Activated T-cell treated with anti-CD3 and anti-CD28 coated beads, Interleukin-2, amount 50 U/mL, for 4 hours (primary cell): ENCODE measurements around the gene ATAD2B. TPM values are rescaled to one million over a fixed set of nuclear protein-coding genes. Genes with fewer than 3 reads are reported as not detected.
A peak's percentile ranks its signal among the peaks of the same experiment; 100 is the strongest.

Source experiments
- ATAC-seq, 2 donors: fragments of 200-7000 bp; cut with Tn5 transposase; one replicate each; pipeline ENCODE4 v1.10.0; 2021
- DNase-seq: peaks from one replicate; pipeline ENCODE4 v3.0.0-alpha.2; 2020
- H3K27me3 Mint-ChIP-seq: one replicate; pipeline ENCODE4 v1.8.0; 2021; ENCODE audit warnings: low read depth, mixed read lengths
- H3K36me3 Mint-ChIP-seq: one replicate; pipeline ENCODE4 v1.8.0; 2022; ENCODE audit warnings: mixed read lengths; ENCODE audit not compliant: insufficient read depth
- H3K4me1 Mint-ChIP-seq: one replicate; pipeline ENCODE4 v1.8.0; 2021; ENCODE audit warnings: low read depth, mixed read lengths
- H3K4me3 Mint-ChIP-seq: one replicate; pipeline ENCODE4 v1.8.0; 2021; ENCODE audit warnings: mild to moderate bottlenecking, moderate library complexity, mixed read lengths
- H3K9me3 Mint-ChIP-seq: one replicate; pipeline ENCODE4 v1.8.0; 2021; ENCODE audit warnings: mixed read lengths
- total RNA-seq, 3 donors: library from RNA; stranded (reverse); gene quantifications; one replicate each; pipeline ENCODE4 v1.2.1, GENCODE V29; 2021

The ATAD2B gene
- total RNA-seq, 3 donors from 2014 or later: 12.5 to 15.4 (median 13.2) TPM

GRCh38 chr2:23926290-23926749 is 603 bp downstream of the ATAD2B start:
- ATAC-seq (peak; percentile 16 to 17), DNase-seq (no peak)
- Mint-ChIP-seq H3K4me3 (peak overlapping the region; percentile 94), H3K27me3 (no peaks in the 10 kb centered on the region), H3K4me1 (peaks cover 42% of the 10 kb centered on the region), H3K9me3 (no peaks in the 10 kb centered on the region), H3K36me3 (peaks cover 5% of the 10 kb centered on the region)

- DNase-seq (peak; percentile 38), ATAC-seq (peak; percentile 53 to 54)
- peaks cover 5% of the 10 kb centered on the region for H3K36me3 Mint-ChIP-seq
- H3K27me3 Mint-ChIP-seq: no peaks in the 10 kb centered on the region
- no peaks in the 10 kb centered on the region for H3K9me3 Mint-ChIP-seq
- peak overlapping the region; percentile 94 for H3K4me3 Mint-ChIP-seq
- H3K4me1 Mint-ChIP-seq: peaks cover 42% of the 10 kb centered on the region
These were observed 1.1 kb downstream of the ATAD2B start for GRCh38 chr2:23925702-23926289.

- H3K27me3 Mint-ChIP-seq: no peaks in the 10 kb centered on the region
- peaks cover 49% of the 10 kb centered on the region for H3K4me1 Mint-ChIP-seq
- peaks cover 2% of the 10 kb centered on the region for H3K36me3 Mint-ChIP-seq
- H3K4me3 Mint-ChIP-seq: peak overlapping the region; percentile 94
- H3K9me3 Mint-ChIP-seq: no peaks in the 10 kb centered on the region
- DNase-seq (no peak), ATAC-seq (no peak)
These were observed 2.1 kb downstream of the ATAD2B start for GRCh38 chr2:23924589-23925359.

GRCh38 chr2:23918837-23919489 is 8.0 kb downstream of the ATAD2B start:
- Mint-ChIP-seq H3K9me3 (no peaks in the 10 kb centered on the region), H3K36me3 (no peaks in the 10 kb centered on the region), H3K4me1 (peaks cover 55% of the 10 kb centered on the region), H3K4me3 (no peak overlapping the region), H3K27me3 (no peaks in the 10 kb centered on the region)
- no peak for ATAC-seq
- DNase-seq: no peak

- no peaks in the 10 kb centered on the region for H3K9me3 Mint-ChIP-seq
- H3K4me1 Mint-ChIP-seq: peaks cover 50% of the 10 kb centered on the region
- H3K4me3 Mint-ChIP-seq: no peak overlapping the region
- no peaks in the 10 kb centered on the region for H3K36me3 Mint-ChIP-seq
- no peak for DNase-seq
- peak; percentile 41 to 65 for ATAC-seq
- no peaks in the 10 kb centered on the region for H3K27me3 Mint-ChIP-seq
These were observed 10.1 kb downstream of the ATAD2B start for GRCh38 chr2:23916727-23917405.

GRCh38 chr2:23915327-23915726 is 11.6 kb downstream of the ATAD2B start:
- Mint-ChIP-seq H3K4me1 (peaks cover 47% of the 10 kb centered on the region), H3K9me3 (no peaks in the 10 kb centered on the region), H3K27me3 (no peaks in the 10 kb centered on the region), H3K4me3 (no peak overlapping the region), H3K36me3 (no peaks in the 10 kb centered on the region)
- DNase-seq (no peak), ATAC-seq (no peak)

- DNase-seq (no peak), ATAC-seq (no peak)
- H3K4me3 Mint-ChIP-seq: no peak overlapping the region
- H3K4me1 Mint-ChIP-seq: peaks cover 28% of the 10 kb centered on the region
- no peaks in the 10 kb centered on the region for H3K27me3 Mint-ChIP-seq
- no peaks in the 10 kb centered on the region for H3K9me3 Mint-ChIP-seq
- H3K36me3 Mint-ChIP-seq: peaks cover 2% of the 10 kb centered on the region
These were observed 14.9 kb downstream of the ATAD2B start for GRCh38 chr2:23912054-23912453.

- H3K4me3 Mint-ChIP-seq: no peak overlapping the region
- ATAC-seq (no peak), DNase-seq (no peak)
- H3K9me3 Mint-ChIP-seq: no peaks in the 10 kb centered on the region
- peaks cover 37% of the 10 kb centered on the region for H3K4me1 Mint-ChIP-seq
- H3K36me3 Mint-ChIP-seq: peaks cover 4% of the 10 kb centered on the region
- no peaks in the 10 kb centered on the region for H3K27me3 Mint-ChIP-seq
These were observed 21.8 kb downstream of the ATAD2B start for GRCh38 chr2:23905155-23905554.

GRCh38 chr2:23904692-23905091 is 22.2 kb downstream of the ATAD2B start:
- Mint-ChIP-seq H3K27me3 (no peaks in the 10 kb centered on the region), H3K36me3 (peaks cover 4% of the 10 kb centered on the region), H3K4me3 (no peak overlapping the region), H3K9me3 (no peaks in the 10 kb centered on the region), H3K4me1 (peaks cover 37% of the 10 kb centered on the region)
- ATAC-seq (no peak), DNase-seq (no peak)

- H3K9me3 Mint-ChIP-seq: no peaks in the 10 kb centered on the region
- H3K27me3 Mint-ChIP-seq: no peaks in the 10 kb centered on the region
- H3K4me1 Mint-ChIP-seq: peaks cover 37% of the 10 kb centered on the region
- no peak overlapping the region for H3K4me3 Mint-ChIP-seq
- H3K36me3 Mint-ChIP-seq: peaks cover 4% of the 10 kb centered on the region
- DNase-seq (no peak), ATAC-seq (no peak)
These were observed 22.7 kb downstream of the ATAD2B start for GRCh38 chr2:23904215-23904614.

- no peak for ATAC-seq
- peaks cover 4% of the 10 kb centered on the region for H3K36me3 Mint-ChIP-seq
- no peaks in the 10 kb centered on the region for H3K27me3 Mint-ChIP-seq
- H3K4me1 Mint-ChIP-seq: peaks cover 40% of the 10 kb centered on the region
- no peak for DNase-seq
- no peak overlapping the region for H3K4me3 Mint-ChIP-seq
- no peaks in the 10 kb centered on the region for H3K9me3 Mint-ChIP-seq
These were observed 23.9 kb downstream of the ATAD2B start for GRCh38 chr2:23903034-23903433.

- Mint-ChIP-seq H3K36me3 (peaks cover 4% of the 10 kb centered on the region), H3K4me3 (no peak overlapping the region), H3K27me3 (no peaks in the 10 kb centered on the region), H3K9me3 (no peaks in the 10 kb centered on the region), H3K4me1 (peaks cover 42% of the 10 kb centered on the region)
- no peak for ATAC-seq
- no peak for DNase-seq
These were observed 24.7 kb downstream of the ATAD2B start for GRCh38 chr2:23901966-23902846.

- Mint-ChIP-seq H3K27me3 (no peaks in the 10 kb centered on the region), H3K4me3 (no peak overlapping the region), H3K9me3 (no peaks in the 10 kb centered on the region), H3K4me1 (peaks cover 45% of the 10 kb centered on the region), H3K36me3 (peaks cover 4% of the 10 kb centered on the region)
- DNase-seq (no peak), ATAC-seq (no peak)
These were observed 26.2 kb downstream of the ATAD2B start for GRCh38 chr2:23900541-23901322.
